C1 segment of cervical spinal cord (tissue), 14 donors: ENCODE measurements around the gene SNAP25.

Experiments
- DNase-seq, 14 donors: peaks; one replicate each; lab custom pipeline; 2025; lab: John Stamatoyannopoulos, UW

The SNAP25 gene

GRCh38 chr20:10218536-10219451, at the start of gene SNAP25:
SNAP25 (plus strand) TSS chr20:10218830; CDS start chr20:10275492, 56,662 bp downstream.
- peak in 13 of 14 donors; percentile 32 to 94 (median 75) for DNase-seq

GRCh38 chr20:10169752-10170151, 48.9 kb upstream of the SNAP25 start:
- DNase-seq = no peak

- no peak for DNase-seq
These were observed 48.4 kb upstream of the SNAP25 start for GRCh38 chr20:10170261-10170660.

GRCh38 chr20:10171864-10172751, 46.5 kb upstream of the SNAP25 start:
- peak in 8 of 14 donors; percentile 7 to 92 (median 49) for DNase-seq

GRCh38 chr20:10172998-10173655, 45.5 kb upstream of the SNAP25 start:
- DNase-seq = peak in 1 of 14 donors; percentile 58

GRCh38 chr20:10174400-10174799, 44.2 kb upstream of the SNAP25 start:
- DNase-seq = no peak

GRCh38 chr20:10177326-10177725, 41.3 kb upstream of the SNAP25 start:
- DNase-seq = peak in 1 of 14 donors; percentile 55

GRCh38 chr20:10178091-10178490, 40.5 kb upstream of the SNAP25 start:
- DNase-seq = no peak

- DNase-seq = peak in 3 of 14 donors; percentile 13 to 99 (median 27)
These were observed 39.8 kb upstream of the SNAP25 start for GRCh38 chr20:10178727-10179313.

GRCh38 chr20:10179574-10180298, 38.9 kb upstream of the SNAP25 start:
- no peak for DNase-seq

GRCh38 chr20:10180651-10181235, 37.9 kb upstream of the SNAP25 start:
- DNase-seq = no peak

- peak in 9 of 14 donors; percentile 14 to 98 (median 24) for DNase-seq
These were observed 32.7 kb upstream of the SNAP25 start for GRCh38 chr20:10185741-10186558.

- DNase-seq = no peak
These were observed 28.2 kb upstream of the SNAP25 start for GRCh38 chr20:10190456-10190855.

- DNase-seq = no peak
These were observed 26.5 kb upstream of the SNAP25 start for GRCh38 chr20:10192171-10192570.

- DNase-seq = peak in 1 of 14 donors; percentile 39
These were observed 24.5 kb upstream of the SNAP25 start for GRCh38 chr20:10194166-10194565.

- no peak for DNase-seq
These were observed 18.3 kb upstream of the SNAP25 start for GRCh38 chr20:10200330-10200729.

- DNase-seq = peak in 2 of 14 donors; percentile 6 to 68
These were observed 17.2 kb upstream of the SNAP25 start for GRCh38 chr20:10201321-10201870.

GRCh38 chr20:10209091-10209490, 9.5 kb upstream of the SNAP25 start:
- no peak for DNase-seq

GRCh38 chr20:10213526-10213925, 5.1 kb upstream of the SNAP25 start:
- DNase-seq = peak in 2 of 14 donors; percentile 12 to 95
